Mesenchymal stem cell (in vitro differentiated cells and primary cell): ENCODE data around the gene BBX.

ENCODE experiments used
- DNase-seq: peaks from one replicate; pipeline ENCODE4 v3.0.0-alpha.2; 2013
- H2AFZ ChIP-seq: one replicate; pipeline ENCODE4 v1.6.1; 2013; ENCODE audit warnings: low read depth, mild to moderate bottlenecking, control low read depth, inconsistent platforms, low read length, moderate library complexity
- H2AK5ac ChIP-seq: 2 replicates; pipeline ENCODE4 v1.6.1; 2013; ENCODE audit warnings: low read length, moderate library complexity, mild to moderate bottlenecking, inconsistent platforms; ENCODE audit not compliant: severe bottlenecking
- H2BK120ac ChIP-seq: one replicate; pipeline ENCODE4 v1.6.1; 2013; ENCODE audit warnings: low read depth, mild to moderate bottlenecking, inconsistent platforms, low read length, moderate library complexity
- H2BK12ac ChIP-seq, 2 experiments: one replicate each; pipeline ENCODE4 v1.6.1; 2013; ENCODE audit warnings: inconsistent platforms in 2 of 2, low read length in 2 of 2, mild to moderate bottlenecking in 2 of 2, moderate library complexity in 2 of 2, control low read depth in 1 of 2
- H2BK15ac ChIP-seq: one replicate; pipeline ENCODE4 v1.6.1; 2013; ENCODE audit warnings: mild to moderate bottlenecking, low read depth, inconsistent platforms; ENCODE audit not compliant: poor library complexity, severe bottlenecking
- H2BK5ac ChIP-seq: 2 replicates; pipeline ENCODE4 v1.6.1; 2013; ENCODE audit warnings: low read depth, mild to moderate bottlenecking, low read length, control low read depth, inconsistent platforms; ENCODE audit not compliant: poor library complexity, severe bottlenecking
- H3K14ac ChIP-seq, 2 experiments: one replicate each; pipeline ENCODE4 v1.6.1; 2013; ENCODE audit warnings: inconsistent platforms in 2 of 2, low read length in 2 of 2, control low read depth in 1 of 2, mild to moderate bottlenecking in 1 of 2, moderate library complexity in 1 of 2
- H3K18ac ChIP-seq, 2 experiments: one replicate each; pipeline ENCODE4 v1.6.1; 2013; ENCODE audit warnings: inconsistent platforms in 2 of 2, low read length in 2 of 2, control low read depth in 1 of 2, low read depth in 1 of 2, mild to moderate bottlenecking in 1 of 2
- H3K23ac ChIP-seq, 2 experiments: one replicate each; pipeline ENCODE4 v1.6.1; 2013; ENCODE audit warnings: inconsistent platforms in 2 of 2, low read length in 2 of 2, mild to moderate bottlenecking in 2 of 2, moderate library complexity in 2 of 2, control low read depth in 1 of 2
- H3K27ac ChIP-seq: 2 replicates; pipeline ENCODE4 v1.5.1; 2013; ENCODE audit warnings: mild to moderate bottlenecking, moderate library complexity, low read length, control low read depth, inconsistent platforms; ENCODE audit not compliant: poor library complexity, severe bottlenecking
- H3K27me3 ChIP-seq, 2 experiments: 2 replicates each; pipeline versions ENCODE4 v1.6.1 to v1.7.0; 2013; ENCODE audit warnings: low read length in 2 of 2, mild to moderate bottlenecking in 2 of 2, moderate library complexity in 2 of 2, control low read depth in 1 of 2, inconsistent platforms in 1 of 2; ENCODE audit not compliant: control insufficient read depth in 1 of 2, insufficient read depth in 1 of 2
- H3K36me3 ChIP-seq, 2 experiments: 2 replicates each; pipeline versions ENCODE4 v1.6.1 to v1.7.0; 2013; ENCODE audit warnings: low read length in 2 of 2, control low read depth in 1 of 2, inconsistent platforms in 1 of 2, low read depth in 1 of 2, mild to moderate bottlenecking in 1 of 2; ENCODE audit not compliant: insufficient read depth in 2 of 2, control insufficient read depth in 1 of 2
- H3K4ac ChIP-seq, 2 experiments: one replicate each; pipeline ENCODE4 v1.6.1; 2013; ENCODE audit warnings: inconsistent platforms in 2 of 2, low read length in 2 of 2, mild to moderate bottlenecking in 2 of 2, moderate library complexity in 2 of 2, control low read depth in 1 of 2, low read depth in 1 of 2
- H3K4me1 ChIP-seq: 2 replicates; pipeline ENCODE4 v1.6.1; 2013; ENCODE audit warnings: low read depth, low read length, control low read depth; ENCODE audit not compliant: control insufficient read depth, insufficient read depth
- H3K4me2 ChIP-seq: 2 replicates; pipeline ENCODE4 v1.6.1; 2013; ENCODE audit warnings: low read length, mild to moderate bottlenecking, inconsistent platforms; ENCODE audit not compliant: poor library complexity, severe bottlenecking
- H3K4me3 ChIP-seq, 2 experiments: 2 replicates each; pipeline versions ENCODE4 v1.5.1 to v1.7.0; 2013; ENCODE audit warnings: low read length in 2 of 2, mild to moderate bottlenecking in 2 of 2, control low read depth in 1 of 2, low read depth in 1 of 2; ENCODE audit not compliant: insufficient read depth in 1 of 2
- H3K79me1 ChIP-seq: replicated peaks from 2 replicates; pipeline ENCODE4 v1.6.1; 2013; ENCODE audit warnings: mild to moderate bottlenecking, control low read depth, low read length, inconsistent platforms; ENCODE audit not compliant: poor library complexity, severe bottlenecking
- H3K9ac ChIP-seq: 2 replicates; pipeline ENCODE4 v1.7.0; 2013; ENCODE audit warnings: mild to moderate bottlenecking, low read length, moderate library complexity
- H3K9me3 ChIP-seq: 2 replicates; pipeline ENCODE4 v1.7.0; 2013; ENCODE audit warnings: mild to moderate bottlenecking, low read length; ENCODE audit not compliant: control insufficient read depth
- H4K8ac ChIP-seq: one replicate; pipeline ENCODE4 v1.6.1; 2013; ENCODE audit warnings: inconsistent platforms, mild to moderate bottlenecking, low read length, moderate library complexity
- H4K91ac ChIP-seq: one replicate; pipeline ENCODE4 v1.6.1; 2013; ENCODE audit warnings: mild to moderate bottlenecking, low read length, inconsistent platforms
- WGBS: methylation state at CpG from one replicate; pipeline ENCODE4 v1.1.7; 2013; ENCODE audit warnings: mixed read lengths; 5-methylcytosine and 5-hydroxymethylcytosine counted together

BBX gene

GRCh38 chr3:107680698-107681097, 157.9 kb downstream of the BBX start:
- Histone ChIP-seq H3K4me1 (peaks cover 2% of the 10 kb centered on the region), H4K8ac (no peak overlapping the region)
- 81% methylated on average over 2 of the region's 2 CpGs for WGBS

GRCh38 chr3:107681396-107681795, 158.6 kb downstream of the BBX start:
- Histone ChIP-seq H3K14ac (no peak overlapping the region), H3K18ac (no peak overlapping the region), H2BK120ac (no peak overlapping the region), H3K9me3 (peaks cover 5% of the 10 kb centered on the region), H2AFZ (no peak overlapping the region), H3K23ac (no peak overlapping the region), H3K4ac (no peak overlapping the region), H2BK5ac (no peak overlapping the region), H2BK12ac (no peak overlapping the region), H3K4me1 (peaks cover 2% of the 10 kb centered on the region), H3K79me1 (peaks cover 15% of the 10 kb centered on the region), H2BK15ac (no peak overlapping the region), H3K4me3 (no peak overlapping the region), H3K27me3 (no peaks in the 10 kb centered on the region), H2AK5ac (no peak overlapping the region), H3K27ac (no peak overlapping the region), H4K91ac (no peak overlapping the region), H3K9ac (no peak overlapping the region), H4K8ac (no peak overlapping the region), H3K4me2 (no peak overlapping the region), H3K36me3 (no peaks in the 10 kb centered on the region)
- no peak for DNase-seq
- WGBS, result 93% methylated on average over 3 of the region's 3 CpGs

More at GRCh38 chr3:107680698-107681097, 157.9 kb downstream of the BBX start:
- H3K9ac ChIP-seq, result no peak overlapping the region
- no peaks in the 10 kb centered on the region for H3K36me3 ChIP-seq
- H3K4me3 ChIP-seq, result no peak overlapping the region
- H3K9me3 ChIP-seq, result peaks cover 5% of the 10 kb centered on the region
- no peak overlapping the region for H2BK5ac ChIP-seq
- H3K23ac ChIP-seq, result no peak overlapping the region
- no peak overlapping the region for H3K27ac ChIP-seq
- no peak overlapping the region for H3K4ac ChIP-seq
- H2BK120ac ChIP-seq, result no peak overlapping the region
- H2BK12ac ChIP-seq, result no peak overlapping the region
- peak; percentile 47 for DNase-seq
- H3K4me2 ChIP-seq, result no peak overlapping the region
- H3K18ac ChIP-seq, result no peak overlapping the region
- no peak overlapping the region for H4K91ac ChIP-seq
- H2BK15ac ChIP-seq, result no peak overlapping the region
- no peak overlapping the region for H3K14ac ChIP-seq
- H2AK5ac ChIP-seq, result no peak overlapping the region
- H3K27me3 ChIP-seq, result no peaks in the 10 kb centered on the region
- no peak overlapping the region for H2AFZ ChIP-seq
- H3K79me1 ChIP-seq, result peaks cover 14% of the 10 kb centered on the region

- H4K8ac ChIP-seq, result no peak overlapping the region
- H2AK5ac ChIP-seq, result no peak overlapping the region
- no peak overlapping the region for H2BK5ac ChIP-seq
- no peak overlapping the region for H2BK120ac ChIP-seq
- H3K36me3 ChIP-seq, result no peaks in the 10 kb centered on the region
- H3K23ac ChIP-seq, result no peak overlapping the region
- no peak overlapping the region for H4K91ac ChIP-seq
- DNase-seq, result no peak
- H3K27ac ChIP-seq, result no peak overlapping the region
- no CpG with 5 or more reads among the region's 1 CpG for WGBS
- H3K9ac ChIP-seq, result no peak overlapping the region
- no peak overlapping the region for H3K14ac ChIP-seq
- H2BK12ac ChIP-seq, result no peak overlapping the region
- H2AFZ ChIP-seq, result no peak overlapping the region
- H3K4me2 ChIP-seq, result no peak overlapping the region
- peaks cover 2% of the 10 kb centered on the region for H3K4me1 ChIP-seq
- no peaks in the 10 kb centered on the region for H3K27me3 ChIP-seq
- H3K79me1 ChIP-seq, result peaks cover 19% of the 10 kb centered on the region
- peaks cover 5% of the 10 kb centered on the region for H3K9me3 ChIP-seq
- H2BK15ac ChIP-seq, result no peak overlapping the region
- no peak overlapping the region for H3K18ac ChIP-seq
- H3K4ac ChIP-seq, result no peak overlapping the region
- H3K4me3 ChIP-seq, result no peak overlapping the region
Measured at GRCh38 chr3:107682580-107682979, 159.8 kb downstream of the BBX start.

DNA sequence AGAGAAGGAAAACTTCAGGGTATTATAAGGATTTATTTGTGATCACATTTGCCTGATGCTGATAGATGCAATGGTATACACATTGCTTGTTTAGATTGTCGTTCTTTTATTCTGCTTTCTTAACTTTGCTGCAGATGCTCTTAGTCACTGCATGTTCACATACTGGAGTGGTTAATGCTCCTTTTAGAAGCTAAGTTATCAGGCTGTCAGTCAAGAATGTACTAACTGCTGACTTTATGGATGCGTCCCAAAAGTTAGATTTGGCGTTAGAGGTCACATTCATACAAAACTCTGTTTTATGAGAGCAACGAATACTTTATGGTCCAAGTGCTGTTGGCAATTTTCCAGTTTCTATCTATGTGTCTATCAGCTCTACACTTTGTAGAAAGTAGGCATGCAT, 160.7 kb downstream of the BBX start:
- Histone ChIP-seq H3K18ac (no peak overlapping the region), H3K27ac (no peak overlapping the region), H3K36me3 (no peaks in the 10 kb centered on the region), H2AK5ac (no peak overlapping the region), H3K4ac (no peak overlapping the region), H3K79me1 (peaks cover 17% of the 10 kb centered on the region), H4K8ac (no peak overlapping the region), H2BK15ac (no peak overlapping the region), H3K9me3 (peaks cover 5% of the 10 kb centered on the region), H3K27me3 (no peaks in the 10 kb centered on the region), H2BK12ac (no peak overlapping the region), H2BK5ac (no peak overlapping the region), H2AFZ (no peak overlapping the region), H3K4me2 (no peak overlapping the region), H3K14ac (no peak overlapping the region), H4K91ac (no peak overlapping the region), H3K23ac (no peak overlapping the region), H3K4me1 (peaks cover 2% of the 10 kb centered on the region), H3K4me3 (no peak overlapping the region), H3K9ac (no peak overlapping the region), H2BK120ac (no peak overlapping the region)
- peak; percentile 41 for DNase-seq
- 50% methylated on average over 2 of the region's 4 CpGs for WGBS
